ENCODE measurements around the gene GNGT1. TPM values are rescaled to one million over a fixed set of nuclear protein-coding genes. Genes with fewer than 3 reads are reported as not detected.

GNGT1 gene
- total RNA-seq, 1 experiment from 2014 or later: not detected

GRCh38 chr7:93923296-93923695 is 16.9 kb downstream of the GNGT1 start:
- Histone ChIP-seq H3K4me3 (ENCODE audit: low read depth, low read length, poor library complexity, severe bottlenecking) (peak overlapping the region; percentile 57), H3K9me3 (ENCODE audit: low read depth, low read length, poor library complexity, severe bottlenecking) (no peaks in the 10 kb centered on the region), H3K36me3 (ENCODE audit: insufficient read depth, low read length, poor library complexity, severe bottlenecking) (peaks cover 3% of the 10 kb centered on the region), H3K27ac (ENCODE audit: low read depth, low read length, poor library complexity, severe bottlenecking) (peak overlapping the region; percentile 91), H3K27me3 (replicated peaks; ENCODE audit: insufficient read depth, low read depth, low read length, poor library complexity) (no peaks in the 10 kb centered on the region), H3K4me1 (ENCODE audit: insufficient read depth, low read length, poor library complexity, severe bottlenecking) (peaks cover 26% of the 10 kb centered on the region)
- no peak for DNase-seq (ENCODE audit: low spot score)
- no TSS peak for BruUV-seq (replicated peaks)
- POLR2A ChIA-PET (ENCODE audit: low non-redundant PET): no interaction called here
- CTCF ChIA-PET: no interaction called here
- TF ChIP-seq EZH2 (IDR thresholded peaks at IDR 0.05; ENCODE audit: borderline replicate concordance, low read depth, low read length, poor library complexity, severe bottlenecking) (no peak), CTCF (conservative IDR thresholded peaks at IDR 0.05; ENCODE audit: low read depth, low read length) (no peak)
- intact Hi-C loops (cut with micrococcal nuclease; ENCODE audit: unreplicated experiment): no loop called here

GRCh38 chr7:93923942-93924341 is 17.6 kb downstream of the GNGT1 start:
- no peak for TF ChIP-seq CTCF (conservative IDR thresholded peaks at IDR 0.05; ENCODE audit: low read depth, low read length)
- no peak for TF ChIP-seq EZH2 (IDR thresholded peaks at IDR 0.05; ENCODE audit: borderline replicate concordance, low read depth, low read length, poor library complexity, severe bottlenecking)

GRCh38 chr7:93926800-93927199 is 20.4 kb downstream of the GNGT1 start:
- POLR2A ChIA-PET (ENCODE audit: low non-redundant PET): no interaction called here
- intact Hi-C loops (cut with micrococcal nuclease; ENCODE audit: unreplicated experiment): no loop called here
- BruUV-seq (replicated peaks): no TSS peak

More at GRCh38 chr7:93923942-93924341, 17.6 kb downstream of the GNGT1 start:
- POLR2A ChIA-PET (ENCODE audit: low non-redundant PET): no interaction called here
- DNase-seq (ENCODE audit: low spot score): no peak
- intact Hi-C loops (cut with micrococcal nuclease; ENCODE audit: unreplicated experiment): loop anchor here (1.0 kb wide), 1 partner anchor 34 kb away; the partner anchor contains the start of gene TFPI2
- BruUV-seq (replicated peaks): no TSS peak
- CTCF ChIA-PET: no interaction called here
- no peaks in the 10 kb centered on the region for H3K9me3 ChIP-seq (ENCODE audit: low read depth, low read length, poor library complexity, severe bottlenecking)
- peak overlapping the region; percentile 57 for H3K4me3 ChIP-seq (ENCODE audit: low read depth, low read length, poor library complexity, severe bottlenecking)
- H3K4me1 ChIP-seq (ENCODE audit: insufficient read depth, low read length, poor library complexity, severe bottlenecking): peaks cover 26% of the 10 kb centered on the region
- H3K27ac ChIP-seq (ENCODE audit: low read depth, low read length, poor library complexity, severe bottlenecking): no peak overlapping the region
- H3K27me3 ChIP-seq (replicated peaks; ENCODE audit: insufficient read depth, low read depth, low read length, poor library complexity): no peaks in the 10 kb centered on the region
- H3K36me3 ChIP-seq (ENCODE audit: insufficient read depth, low read length, poor library complexity, severe bottlenecking): peaks cover 3% of the 10 kb centered on the region

More at GRCh38 chr7:93926800-93927199, 20.4 kb downstream of the GNGT1 start:
- Histone ChIP-seq H3K9me3 (ENCODE audit: low read depth, low read length, poor library complexity, severe bottlenecking) (no peaks in the 10 kb centered on the region), H3K27ac (ENCODE audit: low read depth, low read length, poor library complexity, severe bottlenecking) (no peak overlapping the region), H3K36me3 (ENCODE audit: insufficient read depth, low read length, poor library complexity, severe bottlenecking) (peaks cover 3% of the 10 kb centered on the region), H3K27me3 (replicated peaks; ENCODE audit: insufficient read depth, low read depth, low read length, poor library complexity) (no peaks in the 10 kb centered on the region), H3K4me1 (ENCODE audit: insufficient read depth, low read length, poor library complexity, severe bottlenecking) (peaks cover 28% of the 10 kb centered on the region), H3K4me3 (ENCODE audit: low read depth, low read length, poor library complexity, severe bottlenecking) (no peak overlapping the region)
- no peak for DNase-seq (ENCODE audit: low spot score)
- CTCF ChIA-PET: no interaction called here
- TF ChIP-seq EZH2 (IDR thresholded peaks at IDR 0.05; ENCODE audit: borderline replicate concordance, low read depth, low read length, poor library complexity, severe bottlenecking): no peak
- TF ChIP-seq CTCF (conservative IDR thresholded peaks at IDR 0.05; ENCODE audit: low read depth, low read length): no peak

Measured in A673 (cell line).